Measurements from ENCODE around the gene CTNNBL1. TPM values are rescaled to one million over a fixed set of nuclear protein-coding genes. Genes with fewer than 3 reads are reported as not detected.

CTNNBL1 gene
- total and polyA plus RNA-seq, 2 donors: 46.5 to 61.9 TPM

DNA sequence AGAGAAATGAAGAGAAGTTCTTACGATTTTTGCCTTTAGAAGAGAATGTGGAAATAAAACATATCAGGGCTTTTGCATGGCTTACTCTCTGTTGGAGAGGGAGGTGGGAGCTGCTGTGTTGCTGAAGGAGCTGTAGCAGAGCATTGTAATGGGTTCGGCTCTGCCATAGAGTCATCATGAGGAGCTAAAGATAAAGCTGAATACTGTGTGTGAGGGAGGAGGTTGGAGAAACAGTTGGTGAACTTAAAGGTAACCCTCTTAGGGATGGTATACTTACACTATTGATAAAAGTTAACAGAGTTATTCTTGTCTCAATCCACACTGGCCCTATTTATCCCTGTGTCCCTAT, 34.8 kb downstream of the CTNNBL1 start:
- no peak overlapping the region for H3K27ac ChIP-seq (ENCODE audit: low read depth in 1 of 2, low read length in 1 of 2)
- peaks cover 0 to 3% of the 10 kb centered on the region in 2 donors for H3K36me3 ChIP-seq (ENCODE audit: control insufficient read depth in 2 of 2, insufficient read depth in 2 of 2, low read length in 1 of 2)
- no peak for DNase-seq (ENCODE audit: low read depth in 6 of 9, low spot score in 9 of 9)
- H3K27me3 ChIP-seq (ENCODE audit: control insufficient read depth in 2 of 2, insufficient read depth in 1 of 2, low read length in 1 of 2): no peaks in the 10 kb centered on the region
- no peaks in the 10 kb centered on the region for H3K9me3 ChIP-seq (ENCODE audit: control insufficient read depth in 2 of 2, insufficient read depth in 1 of 2, low read length in 1 of 2)
- H3K4me3 ChIP-seq (ENCODE audit: low read length in 2 of 2): no peak overlapping the region
- 95% methylated on average over 2 of the region's 2 CpGs for WGBS
- peaks cover 0 to 3% of the 10 kb centered on the region in 2 donors for H3K4me1 ChIP-seq (ENCODE audit: control insufficient read depth in 2 of 2, insufficient read depth in 2 of 2, low read length in 2 of 2)

- Histone ChIP-seq H3K4me3 (ENCODE audit: low read length in 2 of 2) (no peak overlapping the region), H3K4me1 (ENCODE audit: control insufficient read depth in 2 of 2, insufficient read depth in 2 of 2, low read length in 2 of 2) (peaks cover 0 to 3% of the 10 kb centered on the region in 2 donors), H3K27me3 (ENCODE audit: control insufficient read depth in 2 of 2, insufficient read depth in 1 of 2, low read length in 1 of 2) (no peaks in the 10 kb centered on the region), H3K9me3 (ENCODE audit: control insufficient read depth in 2 of 2, insufficient read depth in 1 of 2, low read length in 1 of 2) (no peaks in the 10 kb centered on the region), H3K27ac (ENCODE audit: low read depth in 1 of 2, low read length in 1 of 2) (no peak overlapping the region), H3K36me3 (ENCODE audit: control insufficient read depth in 2 of 2, insufficient read depth in 2 of 2, low read length in 1 of 2) (peaks cover 4 to 6% of the 10 kb centered on the region in 2 donors)
- no peak for DNase-seq (ENCODE audit: low read depth in 6 of 9, low spot score in 9 of 9)
- 96% methylated on average over 4 of the region's 4 CpGs for WGBS
Observed at GRCh38 chr20:37729452-37729851, 35.6 kb downstream of the CTNNBL1 start.

DNA sequence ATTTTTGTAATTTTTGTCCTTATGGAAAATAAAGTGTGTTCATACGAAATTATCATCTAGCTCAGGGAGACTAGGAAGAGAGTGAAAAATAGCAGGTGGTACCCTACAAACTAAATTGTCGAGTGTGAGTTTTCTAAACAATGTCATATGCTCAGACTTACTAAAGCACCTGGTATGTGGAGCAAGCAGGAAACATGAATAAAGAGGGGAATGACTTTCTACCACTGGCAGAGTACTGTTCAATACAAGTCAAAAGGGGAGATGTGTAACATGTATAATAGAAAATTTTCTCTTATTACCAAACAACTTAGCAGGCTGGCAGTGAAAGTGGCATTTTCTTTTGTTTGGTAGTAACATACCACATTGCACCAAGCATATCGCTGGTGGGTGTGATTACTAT, 36.1 kb downstream of the CTNNBL1 start:
- Histone ChIP-seq H3K27ac (ENCODE audit: low read depth in 1 of 2, low read length in 1 of 2) (no peak overlapping the region), H3K9me3 (ENCODE audit: control insufficient read depth in 2 of 2, insufficient read depth in 1 of 2, low read length in 1 of 2) (no peaks in the 10 kb centered on the region), H3K4me1 (ENCODE audit: control insufficient read depth in 2 of 2, insufficient read depth in 2 of 2, low read length in 2 of 2) (peaks cover 0 to 3% of the 10 kb centered on the region in 2 donors)

GRCh38 chr20:37733416-37733815, 39.6 kb downstream of the CTNNBL1 start:
- no peak for DNase-seq (ENCODE audit: low read depth in 6 of 9, low spot score in 9 of 9)
- no peaks in the 10 kb centered on the region for H3K27me3 ChIP-seq (ENCODE audit: control insufficient read depth in 2 of 2, insufficient read depth in 1 of 2, low read length in 1 of 2)
- peaks cover 0 to 3% of the 10 kb centered on the region in 2 donors for H3K4me1 ChIP-seq (ENCODE audit: control insufficient read depth in 2 of 2, insufficient read depth in 2 of 2, low read length in 2 of 2)
- peaks cover 16 to 27% of the 10 kb centered on the region in 2 donors for H3K36me3 ChIP-seq (ENCODE audit: control insufficient read depth in 2 of 2, insufficient read depth in 2 of 2, low read length in 1 of 2)
- no peak overlapping the region for H3K27ac ChIP-seq (ENCODE audit: low read depth in 1 of 2, low read length in 1 of 2)
- 96% methylated on average over 4 of the region's 4 CpGs for WGBS
- no peak overlapping the region for H3K4me3 ChIP-seq (ENCODE audit: low read length in 2 of 2)
- no peaks in the 10 kb centered on the region for H3K9me3 ChIP-seq (ENCODE audit: control insufficient read depth in 2 of 2, insufficient read depth in 1 of 2, low read length in 1 of 2)

More for the DNA sequence above, 36.1 kb downstream of the CTNNBL1 start:
- H3K4me3 ChIP-seq (ENCODE audit: low read length in 2 of 2): no peak overlapping the region
- 81% methylated on average over 3 of the region's 3 CpGs for WGBS
- no peaks in the 10 kb centered on the region for H3K27me3 ChIP-seq (ENCODE audit: control insufficient read depth in 2 of 2, insufficient read depth in 1 of 2, low read length in 1 of 2)
- H3K36me3 ChIP-seq (ENCODE audit: control insufficient read depth in 2 of 2, insufficient read depth in 2 of 2, low read length in 1 of 2): peaks cover 4 to 9% of the 10 kb centered on the region in 2 donors
- DNase-seq (ENCODE audit: low read depth in 6 of 9, low spot score in 9 of 9): no peak

- no peaks in the 10 kb centered on the region for H3K9me3 ChIP-seq (ENCODE audit: control insufficient read depth in 2 of 2, insufficient read depth in 1 of 2, low read length in 1 of 2)
- H3K36me3 ChIP-seq (ENCODE audit: control insufficient read depth in 2 of 2, insufficient read depth in 2 of 2, low read length in 1 of 2): peaks cover 22 to 32% of the 10 kb centered on the region in 2 donors
- H3K4me3 ChIP-seq (ENCODE audit: low read length in 2 of 2): no peak overlapping the region
- no peak for DNase-seq (ENCODE audit: low read depth in 6 of 9, low spot score in 9 of 9)
- 96% methylated on average over 8 of the region's 8 CpGs for WGBS
- no peaks in the 10 kb centered on the region for H3K27me3 ChIP-seq (ENCODE audit: control insufficient read depth in 2 of 2, insufficient read depth in 1 of 2, low read length in 1 of 2)
- peaks cover 0 to 2% of the 10 kb centered on the region in 2 donors for H3K4me1 ChIP-seq (ENCODE audit: control insufficient read depth in 2 of 2, insufficient read depth in 2 of 2, low read length in 2 of 2)
- H3K27ac ChIP-seq (ENCODE audit: low read depth in 1 of 2, low read length in 1 of 2): no peak overlapping the region
Observed at GRCh38 chr20:37734228-37734985, 40.6 kb downstream of the CTNNBL1 start.

DNA sequence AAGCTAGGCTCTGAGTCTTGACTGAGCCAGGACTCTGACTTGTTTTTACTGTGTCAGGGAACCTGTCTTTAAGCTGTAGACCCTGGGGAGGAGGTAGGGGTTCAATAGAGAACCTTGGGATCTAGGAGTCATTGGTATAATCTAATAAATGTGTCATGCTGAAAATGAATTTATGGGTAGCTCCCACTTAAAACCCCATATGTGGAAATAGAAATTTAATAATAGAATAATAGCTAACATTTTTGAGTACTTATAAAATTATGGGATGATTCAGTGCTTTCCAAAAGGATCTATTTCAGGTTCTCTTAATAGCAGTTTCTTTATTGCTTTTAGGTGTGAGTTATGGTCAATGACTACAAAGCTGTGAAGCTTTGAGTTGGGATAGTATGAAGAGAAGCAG, 41.7 kb downstream of the CTNNBL1 start:
- no peak for DNase-seq (ENCODE audit: low read depth in 6 of 9, low spot score in 9 of 9)
- H3K27ac ChIP-seq (ENCODE audit: low read depth in 1 of 2, low read length in 1 of 2): no peak overlapping the region
- H3K4me3 ChIP-seq (ENCODE audit: low read length in 2 of 2): no peak overlapping the region
- no peaks in the 10 kb centered on the region for H3K9me3 ChIP-seq (ENCODE audit: control insufficient read depth in 2 of 2, insufficient read depth in 1 of 2, low read length in 1 of 2)
- peaks cover 24 to 32% of the 10 kb centered on the region in 2 donors for H3K36me3 ChIP-seq (ENCODE audit: control insufficient read depth in 2 of 2, insufficient read depth in 2 of 2, low read length in 1 of 2)
- H3K4me1 ChIP-seq (ENCODE audit: control insufficient read depth in 2 of 2, insufficient read depth in 2 of 2, low read length in 2 of 2): no peaks in the 10 kb centered on the region
- H3K27me3 ChIP-seq (ENCODE audit: control insufficient read depth in 2 of 2, insufficient read depth in 1 of 2, low read length in 1 of 2): no peaks in the 10 kb centered on the region

- 98% methylated on average over 2 of the region's 2 CpGs for WGBS
- Histone ChIP-seq H3K27ac (ENCODE audit: low read depth in 1 of 2, low read length in 1 of 2) (no peak overlapping the region), H3K36me3 (ENCODE audit: control insufficient read depth in 2 of 2, insufficient read depth in 2 of 2, low read length in 1 of 2) (peaks cover 24 to 32% of the 10 kb centered on the region in 2 donors), H3K27me3 (ENCODE audit: control insufficient read depth in 2 of 2, insufficient read depth in 1 of 2, low read length in 1 of 2) (no peaks in the 10 kb centered on the region), H3K4me1 (ENCODE audit: control insufficient read depth in 2 of 2, insufficient read depth in 2 of 2, low read length in 2 of 2) (no peaks in the 10 kb centered on the region), H3K4me3 (ENCODE audit: low read length in 2 of 2) (no peak overlapping the region), H3K9me3 (ENCODE audit: control insufficient read depth in 2 of 2, insufficient read depth in 1 of 2, low read length in 1 of 2) (no peaks in the 10 kb centered on the region)
- no peak for DNase-seq (ENCODE audit: low read depth in 6 of 9, low spot score in 9 of 9)
Observed at GRCh38 chr20:37736132-37736531, 42.3 kb downstream of the CTNNBL1 start.

GRCh38 chr20:37737826-37738420, 44.1 kb downstream of the CTNNBL1 start:
- 98% methylated on average over 5 of the region's 5 CpGs for whole genome bisulfite sequencing

GRCh38 chr20:37741055-37741454, 47.2 kb downstream of the CTNNBL1 start:
- no peaks in the 10 kb centered on the region for H3K27me3 ChIP-seq (ENCODE audit: control insufficient read depth in 2 of 2, insufficient read depth in 1 of 2, low read length in 1 of 2)
- no peaks in the 10 kb centered on the region for H3K9me3 ChIP-seq (ENCODE audit: control insufficient read depth in 2 of 2, insufficient read depth in 1 of 2, low read length in 1 of 2)
- WGBS: 95% methylated on average over 3 of the region's 3 CpGs
- no peak overlapping the region for H3K4me3 ChIP-seq (ENCODE audit: low read length in 2 of 2)
- H3K36me3 ChIP-seq (ENCODE audit: control insufficient read depth in 2 of 2, insufficient read depth in 2 of 2, low read length in 1 of 2): peaks cover 21 to 28% of the 10 kb centered on the region in 2 donors
- DNase-seq (ENCODE audit: low read depth in 6 of 9, low spot score in 9 of 9): no peak
- H3K27ac ChIP-seq (ENCODE audit: low read depth in 1 of 2, low read length in 1 of 2): no peak overlapping the region
- no peaks in the 10 kb centered on the region for H3K4me1 ChIP-seq (ENCODE audit: control insufficient read depth in 2 of 2, insufficient read depth in 2 of 2, low read length in 2 of 2)

More at GRCh38 chr20:37737826-37738420, 44.1 kb downstream of the CTNNBL1 start:
- H3K27me3 ChIP-seq (ENCODE audit: control insufficient read depth in 2 of 2, insufficient read depth in 1 of 2, low read length in 1 of 2): no peaks in the 10 kb centered on the region
- H3K9me3 ChIP-seq (ENCODE audit: control insufficient read depth in 2 of 2, insufficient read depth in 1 of 2, low read length in 1 of 2): no peaks in the 10 kb centered on the region
- peaks cover 24 to 30% of the 10 kb centered on the region in 2 donors for H3K36me3 ChIP-seq (ENCODE audit: control insufficient read depth in 2 of 2, insufficient read depth in 2 of 2, low read length in 1 of 2)
- H3K4me1 ChIP-seq (ENCODE audit: control insufficient read depth in 2 of 2, insufficient read depth in 2 of 2, low read length in 2 of 2): no peaks in the 10 kb centered on the region
- H3K4me3 ChIP-seq (ENCODE audit: low read length in 2 of 2): no peak overlapping the region
- no peak for DNase-seq (ENCODE audit: low read depth in 6 of 9, low spot score in 9 of 9)
- H3K27ac ChIP-seq (ENCODE audit: low read depth in 1 of 2, low read length in 1 of 2): no peak overlapping the region
